HFF-Myc (cell line): ENCODE results near the gene PTPN14.

Experiments
- DNase-seq: peaks from one replicate; pipeline ENCODE4 v3.0.0-alpha.2; 2011; ENCODE audit warnings: low read depth; ENCODE audit errors: extremely low read depth
- H3K4me3 ChIP-seq: replicated peaks from 2 replicates; pipeline ENCODE4 v1.5.1; 2011; ENCODE audit warnings: low read depth, mild to moderate bottlenecking, control low read depth, low read length
- CTCF ChIP-seq: IDR thresholded peaks from 2 replicates; pipeline ENCODE4 v1.5.1; 2012; ENCODE audit warnings: mild to moderate bottlenecking, low read depth, low read length, control low read depth; ENCODE audit errors: missing control alignments

PTPN14 gene

GRCh38 chr1:214331827-214332423, 219.5 kb downstream of the PTPN14 start:
- peak; percentile 92 for TF ChIP-seq CTCF
- H3K4me3 ChIP-seq: no peak overlapping the region
- no peak for DNase-seq

- H3K4me3 ChIP-seq: no peak overlapping the region
- DNase-seq: no peak
- no peak for TF ChIP-seq CTCF
Observed at GRCh38 chr1:214331180-214331579, 220.2 kb downstream of the PTPN14 start.

GRCh38 chr1:214330715-214331114, 220.7 kb downstream of the PTPN14 start:
- H3K4me3 ChIP-seq: no peak overlapping the region
- no peak for TF ChIP-seq CTCF
- DNase-seq: no peak

GRCh38 chr1:214330222-214330621, 221.2 kb downstream of the PTPN14 start:
- TF ChIP-seq CTCF: no peak
- no peak for DNase-seq

GRCh38 chr1:214329470-214330220, 221.8 kb downstream of the PTPN14 start:
- H3K4me3 ChIP-seq: no peak overlapping the region
- DNase-seq: no peak
- no peak for TF ChIP-seq CTCF

More at GRCh38 chr1:214330222-214330621, 221.2 kb downstream of the PTPN14 start:
- H3K4me3 ChIP-seq: no peak overlapping the region

- DNase-seq: peak; percentile 50
- peak; percentile 91 for TF ChIP-seq CTCF
- H3K4me3 ChIP-seq: no peak overlapping the region
Observed at GRCh38 chr1:214328770-214329469, 222.5 kb downstream of the PTPN14 start.
